NCI-H2107 (cell line): ENCODE measurements around the gene MYBPH.

ENCODE experiments used
- DNase-seq: peaks from one replicate; lab custom pipeline; 2025; lab: John Stamatoyannopoulos, UW

MYBPH gene

GRCh38 chr1:203128716-203129500, 46.7 kb downstream of the MYBPH start:
- no peak for DNase-seq

DNA sequence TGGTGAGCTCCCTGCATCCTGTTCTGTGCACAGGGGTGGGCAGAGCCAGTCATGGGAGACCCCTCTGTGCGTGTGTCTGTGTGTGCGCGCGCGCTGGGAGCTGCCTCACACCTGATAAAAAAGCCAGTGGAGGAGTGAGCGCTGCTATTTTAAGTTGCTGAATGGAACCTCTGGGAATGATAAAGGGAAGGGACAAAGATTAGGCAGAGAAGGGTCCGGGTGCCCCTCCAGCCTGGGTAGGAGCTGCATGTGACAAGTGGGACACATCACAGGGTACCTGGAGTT, 47.3 kb downstream of the MYBPH start:
- no peak for DNase-seq

DNA sequence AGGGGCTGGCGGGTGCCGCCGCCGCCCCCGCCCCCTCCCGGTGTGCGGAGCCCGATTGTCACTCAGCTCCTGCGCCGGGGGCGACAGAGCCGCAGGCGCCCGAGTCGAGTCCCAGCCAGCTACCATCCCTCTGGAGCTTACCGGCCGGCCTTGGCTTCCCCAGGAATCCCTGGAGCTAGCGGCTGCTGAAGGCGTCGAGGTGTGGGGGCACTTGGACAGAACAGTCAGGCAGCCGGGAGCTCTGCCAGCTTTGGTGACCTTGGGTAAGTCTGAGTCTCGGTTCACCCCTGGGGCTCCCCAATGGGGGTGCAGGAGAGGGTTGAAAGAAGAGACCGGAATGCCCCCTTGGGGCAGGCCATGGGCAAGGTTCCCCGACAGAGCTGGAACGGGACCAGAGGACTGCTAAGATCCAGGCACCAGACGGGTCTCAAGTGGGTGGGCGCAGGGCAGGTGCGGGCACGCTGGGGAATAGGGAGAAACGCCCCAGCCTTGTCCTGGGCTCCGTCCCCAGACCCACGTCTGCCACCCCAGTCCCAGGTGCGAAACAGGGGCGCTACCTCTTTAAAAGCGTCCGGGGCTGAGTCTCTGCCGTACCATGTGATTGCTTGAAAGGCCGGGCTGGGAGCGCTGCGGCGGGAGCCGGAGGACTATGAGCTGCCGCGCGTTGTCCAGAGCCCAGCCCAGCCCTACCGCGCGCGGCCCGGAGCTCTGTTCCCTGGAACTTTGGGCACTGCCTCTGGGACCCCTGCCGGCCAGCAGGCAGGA, 47.8 kb downstream of the MYBPH start, which contains the start of gene ADORA1:
Gene ADORA1 (plus strand): TSS at position 61 of the 765 bp plus-strand sequence. CDS start 1,116 bp downstream, outside the sequence.
- peak; percentile 59 for DNase-seq

DNA sequence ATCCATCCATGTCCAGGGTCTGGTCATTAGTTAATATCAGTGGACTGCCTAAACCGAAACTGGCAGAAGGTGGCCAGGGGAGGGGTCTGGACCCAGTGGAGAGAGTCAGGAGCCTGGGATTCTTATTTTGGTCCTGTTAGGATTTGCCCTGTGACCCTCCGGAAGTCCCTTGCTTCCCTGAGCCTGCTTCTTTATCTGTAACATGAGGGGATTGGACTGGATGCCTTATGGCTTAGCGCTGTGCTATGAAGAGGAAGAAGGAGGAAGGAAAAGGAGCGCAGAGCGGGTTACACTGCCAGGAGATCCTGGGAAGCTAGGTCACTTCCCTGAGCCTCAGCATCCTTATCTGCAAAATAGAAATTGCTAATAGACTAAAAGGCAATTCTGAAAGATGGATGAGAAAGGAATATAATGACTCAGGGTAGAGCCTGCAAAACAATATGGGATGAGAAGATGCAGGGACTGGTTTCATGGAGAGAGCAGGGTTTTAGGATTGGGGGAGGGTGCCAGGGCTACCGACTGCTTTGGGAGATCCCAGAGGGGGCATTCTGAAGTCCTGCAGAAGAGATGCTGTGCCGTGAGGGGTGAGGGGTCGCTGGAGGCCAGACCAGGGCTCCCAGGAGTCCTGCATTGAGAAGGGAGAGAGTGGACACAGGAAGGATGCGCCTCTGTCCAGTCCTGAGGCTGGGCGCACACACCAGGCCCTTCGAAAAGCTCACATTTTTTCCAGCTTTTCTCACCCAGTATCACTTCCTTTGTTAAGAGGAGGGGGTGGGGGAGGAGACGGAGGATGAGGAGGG, 48.6 kb downstream of the MYBPH start:
- no peak for DNase-seq

DNA sequence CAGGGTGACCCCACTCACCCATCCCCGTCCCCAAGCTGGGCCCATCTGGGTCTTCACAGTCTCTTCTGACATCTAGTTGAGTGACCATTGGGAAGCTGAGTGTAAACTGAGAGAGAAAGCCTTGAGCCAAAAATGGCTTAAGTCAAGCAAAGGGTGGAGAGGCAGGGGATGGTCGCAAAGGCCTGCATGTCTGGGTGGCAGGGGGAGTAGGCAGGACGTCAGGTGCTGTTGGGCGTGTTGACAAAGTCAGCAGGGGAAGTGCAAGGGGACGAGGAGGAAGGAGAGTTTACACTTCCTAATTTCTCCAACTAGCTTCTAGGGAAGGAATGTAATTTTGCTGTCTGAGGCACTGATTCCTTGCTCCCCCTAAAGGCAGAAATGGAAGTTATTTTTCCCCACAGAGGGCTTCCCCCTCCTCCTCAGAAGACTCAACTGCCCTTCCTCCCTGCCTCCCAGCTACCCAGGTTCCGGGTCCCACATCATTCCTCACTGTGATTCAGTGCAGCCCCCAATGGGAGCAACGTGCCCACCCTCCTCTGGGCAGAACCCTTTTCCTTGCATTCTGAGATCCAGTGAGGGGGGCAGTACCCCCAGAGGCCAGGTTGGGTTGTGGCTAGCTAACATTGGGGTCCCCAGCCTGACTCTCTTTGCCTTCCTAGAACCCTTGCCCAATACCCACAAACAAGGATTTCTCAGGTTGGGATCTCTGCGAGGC, 49.3 kb downstream of the MYBPH start:
- DNase-seq: no peak

DNA sequence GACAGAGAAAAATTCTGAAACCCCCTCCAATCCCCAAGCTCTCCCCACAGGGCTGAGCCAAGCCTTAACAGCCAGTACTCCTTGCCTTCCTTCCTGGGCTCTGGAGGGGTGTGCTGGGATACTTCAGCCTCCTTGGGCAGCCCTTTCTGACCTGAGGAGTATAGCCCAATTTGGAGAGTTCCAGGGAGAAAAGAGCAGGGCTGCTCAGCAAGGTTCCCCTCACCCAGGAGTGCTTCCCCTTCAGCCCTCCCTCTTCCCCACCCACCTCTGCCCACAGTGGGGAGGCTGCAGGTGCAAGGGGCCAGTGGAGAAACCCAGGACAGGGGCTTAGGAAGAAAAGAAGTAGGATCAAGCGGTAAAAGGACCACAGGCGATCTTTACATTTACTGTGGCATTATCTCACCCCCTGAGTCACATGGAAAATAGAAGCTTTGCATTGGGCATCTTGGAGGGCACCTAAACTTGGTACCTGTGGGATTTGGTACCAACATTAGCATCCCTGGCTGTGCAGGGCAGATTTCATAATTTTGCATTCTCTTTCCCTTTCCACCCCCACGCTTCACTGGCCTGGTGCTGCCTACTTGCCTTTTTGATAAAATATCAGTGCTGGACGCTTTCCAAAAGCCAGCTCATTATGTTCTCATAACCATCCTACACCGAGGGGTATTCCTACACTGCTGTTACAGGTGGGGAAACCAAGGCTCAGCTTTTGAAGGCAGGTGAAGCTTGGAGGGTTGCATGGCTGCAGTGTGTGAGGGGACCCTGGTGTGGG, 50.9 kb downstream of the MYBPH start:
- DNase-seq: no peak

DNA sequence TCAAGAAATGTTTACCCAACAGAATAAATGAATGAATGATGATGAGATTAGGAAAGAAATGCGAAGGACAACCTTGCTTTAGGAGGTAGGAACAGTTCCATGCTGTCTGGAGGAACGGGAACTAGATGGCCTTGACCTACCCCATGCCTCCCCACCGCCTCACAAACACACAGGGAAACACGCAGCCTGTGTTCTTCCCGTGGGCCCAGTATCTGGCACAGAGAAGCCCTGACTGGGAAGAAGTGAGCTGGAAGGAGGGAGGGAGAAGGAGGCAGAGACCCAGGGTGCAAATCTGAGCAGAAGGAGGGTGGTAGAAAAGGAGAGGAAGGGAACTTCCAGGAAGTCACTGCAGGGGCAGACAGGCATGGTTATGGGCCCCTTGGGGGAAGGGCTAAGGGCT, 51.6 kb downstream of the MYBPH start:
- DNase-seq: no peak

GRCh38 chr1:203122159-203122558, 53.5 kb downstream of the MYBPH start:
- no peak for DNase-seq

GRCh38 chr1:203121186-203122015, 54.2 kb downstream of the MYBPH start:
- no peak for DNase-seq

DNA sequence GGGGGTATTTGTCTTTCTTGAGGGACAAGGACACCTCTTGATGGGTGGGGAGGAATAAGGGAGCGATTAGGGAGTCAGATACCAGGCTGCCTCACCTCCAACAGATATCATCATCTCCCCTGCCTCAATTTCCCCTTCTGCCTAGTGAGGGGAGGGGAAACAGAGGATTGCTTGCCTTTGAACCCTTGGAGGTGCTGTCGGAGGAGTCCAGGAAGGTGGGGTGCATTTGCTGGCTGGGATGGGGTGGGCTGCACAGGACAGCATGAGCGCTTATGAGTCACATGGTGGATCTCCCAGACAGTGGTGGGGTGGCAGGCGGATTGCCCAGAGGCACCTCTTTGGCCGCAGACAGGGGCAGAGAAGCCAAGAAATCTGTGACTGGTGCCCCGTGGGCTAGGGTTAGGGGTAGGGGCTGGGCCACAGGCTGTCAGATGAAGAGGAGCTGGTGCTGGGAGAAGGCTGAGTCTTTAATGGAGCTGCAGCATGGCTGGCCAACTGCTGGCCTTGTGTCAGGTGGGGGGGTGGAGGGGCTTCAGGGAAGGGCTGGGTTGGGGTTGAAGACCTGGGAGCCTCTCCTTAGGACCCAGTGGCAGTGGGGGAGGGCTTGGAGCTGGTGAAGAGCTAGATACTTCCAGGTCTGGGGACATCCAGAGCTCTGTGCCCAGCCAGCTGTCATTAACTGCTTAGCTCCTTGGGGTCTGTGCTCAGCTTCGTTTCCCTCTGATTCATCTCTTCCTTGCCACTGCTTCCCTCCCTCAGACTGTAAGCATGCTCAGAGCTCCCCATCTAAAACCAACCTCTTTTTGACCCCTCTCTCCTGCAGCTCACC, 55.1 kb downstream of the MYBPH start:
- no peak for DNase-seq
